Stimulated activated CD8-positive, alpha-beta memory T cell treated with anti-CD3 and anti-CD28 coated beads, Interleukin-2, amount 100 ng/mL, for 1 hour (primary cell): ENCODE results near the gene LHX1.

ENCODE experiments used
- DNase-seq, 2 donors: peaks; one replicate each; pipeline ENCODE4 v3.0.0-alpha.2; 2020; ENCODE audit warnings: low read depth in 2 of 2

Gene LHX1

GRCh38 chr17:36922175-36922574, 15.1 kb upstream of the LHX1 start:
- DNase-seq: no peak

- no peak for DNase-seq
Observed at GRCh38 chr17:36923814-36924221, 13.5 kb upstream of the LHX1 start.

GRCh38 chr17:36926226-36926625, 11.0 kb upstream of the LHX1 start:
- no peak for DNase-seq

- DNase-seq: no peak
Observed at GRCh38 chr17:36926701-36927100, 10.6 kb upstream of the LHX1 start.

- DNase-seq: no peak
Observed at GRCh38 chr17:36928471-36929345, 8.6 kb upstream of the LHX1 start.

- DNase-seq: no peak
Observed at GRCh38 chr17:36929851-36930582, 7.3 kb upstream of the LHX1 start.

- no peak for DNase-seq
Observed at GRCh38 chr17:36930583-36930900, 6.7 kb upstream of the LHX1 start.

- no peak for DNase-seq
Observed at GRCh38 chr17:36931096-36931696, 6.1 kb upstream of the LHX1 start.

- DNase-seq: no peak
Observed at GRCh38 chr17:36931697-36932382, 5.4 kb upstream of the LHX1 start.

GRCh38 chr17:36932383-36932693, 4.9 kb upstream of the LHX1 start:
- no peak for DNase-seq

GRCh38 chr17:36932694-36933511, 4.4 kb upstream of the LHX1 start:
- no peak for DNase-seq

GRCh38 chr17:36933512-36934143, 3.6 kb upstream of the LHX1 start:
- DNase-seq: no peak

- no peak for DNase-seq
Observed at GRCh38 chr17:36934144-36934691, 3.1 kb upstream of the LHX1 start.

GRCh38 chr17:36934692-36935630, 2.3 kb upstream of the LHX1 start:
- no peak for DNase-seq

GRCh38 chr17:36935671-36936454, 1.4 kb upstream of the LHX1 start:
- no peak for DNase-seq

- no peak for DNase-seq
Observed at GRCh38 chr17:36936455-36937000, 747 bp upstream of the LHX1 start.

- no peak for DNase-seq
Observed at GRCh38 chr17:36937959-36938565, 787 bp downstream of the LHX1 start.

- DNase-seq: no peak
Observed at GRCh38 chr17:36938566-36939051, 1.3 kb downstream of the LHX1 start.
